ENCODE data around the gene SLC1A3.

The SLC1A3 gene

GRCh38 chr5:36590513-36591286 lies 15.7 kb upstream of the SLC1A3 start:
- TF ChIP-seq, protein P1, sequence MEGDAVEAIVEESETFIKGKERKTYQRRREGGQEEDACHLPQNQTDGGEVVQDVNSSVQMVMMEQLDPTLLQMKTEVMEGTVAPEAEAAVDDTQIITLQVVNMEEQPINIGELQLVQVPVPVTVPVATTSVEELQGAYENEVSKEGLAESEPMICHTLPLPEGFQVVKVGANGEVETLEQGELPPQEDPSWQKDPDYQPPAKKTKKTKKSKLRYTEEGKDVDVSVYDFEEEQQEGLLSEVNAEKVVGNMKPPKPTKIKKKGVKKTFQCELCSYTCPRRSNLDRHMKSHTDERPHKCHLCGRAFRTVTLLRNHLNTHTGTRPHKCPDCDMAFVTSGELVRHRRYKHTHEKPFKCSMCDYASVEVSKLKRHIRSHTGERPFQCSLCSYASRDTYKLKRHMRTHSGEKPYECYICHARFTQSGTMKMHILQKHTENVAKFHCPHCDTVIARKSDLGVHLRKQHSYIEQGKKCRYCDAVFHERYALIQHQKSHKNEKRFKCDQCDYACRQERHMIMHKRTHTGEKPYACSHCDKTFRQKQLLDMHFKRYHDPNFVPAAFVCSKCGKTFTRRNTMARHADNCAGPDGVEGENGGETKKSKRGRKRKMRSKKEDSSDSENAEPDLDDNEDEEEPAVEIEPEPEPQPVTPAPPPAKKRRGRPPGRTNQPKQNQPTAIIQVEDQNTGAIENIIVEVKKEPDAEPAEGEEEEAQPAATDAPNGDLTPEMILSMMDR (IDR thresholded peaks at IDR 0.05; ENCODE audit: low read depth, low read length) = no peak
- H3K4me3 ChIP-seq (ENCODE audit: low read depth, low read length) = no peak overlapping the region

GRCh38 chr5:36593867-36594266 lies 12.5 kb upstream of the SLC1A3 start:
- TF ChIP-seq, protein P1 (IDR thresholded peaks at IDR 0.05; ENCODE audit: low read depth, low read length) = no peak
- H3K4me3 ChIP-seq (ENCODE audit: low read depth, low read length) = no peak overlapping the region

DNA sequence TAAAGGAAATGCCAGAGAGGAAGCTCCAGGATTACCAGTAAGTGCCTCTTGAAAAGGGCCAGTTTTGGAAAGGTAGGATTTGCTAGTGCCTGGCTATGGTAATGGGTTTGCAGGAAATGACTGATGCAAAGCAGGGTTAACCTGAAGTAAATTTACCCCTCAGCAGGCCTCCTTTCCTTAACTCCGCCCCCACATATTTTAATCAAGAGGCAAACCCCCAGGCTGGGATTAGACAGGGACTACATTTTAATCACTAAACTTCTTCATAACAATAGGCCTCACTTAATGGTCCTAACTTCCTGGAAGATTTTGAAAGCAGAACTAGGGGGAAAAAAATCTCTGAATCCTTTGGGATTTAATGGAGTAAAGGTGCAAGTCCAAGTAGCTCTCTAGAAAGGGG lies 10.2 kb upstream of the SLC1A3 start:
- no peak overlapping the region for H3K4me3 ChIP-seq (ENCODE audit: low read depth, low read length)
- TF ChIP-seq, protein P1 (IDR thresholded peaks at IDR 0.05; ENCODE audit: low read depth, low read length) = no peak

GRCh38 chr5:36596756-36597155 lies 9.7 kb upstream of the SLC1A3 start:
- TF ChIP-seq, protein P1 (IDR thresholded peaks at IDR 0.05; ENCODE audit: low read depth, low read length) = no peak
- no peak overlapping the region for H3K4me3 ChIP-seq (ENCODE audit: low read depth, low read length)

GRCh38 chr5:36598045-36598444 lies 8.4 kb upstream of the SLC1A3 start:
- no peak overlapping the region for H3K4me3 ChIP-seq (ENCODE audit: low read depth, low read length)
- TF ChIP-seq, protein P1 (IDR thresholded peaks at IDR 0.05; ENCODE audit: low read depth, low read length) = no peak

GRCh38 chr5:36599986-36600779 lies 6.2 kb upstream of the SLC1A3 start:
- TF ChIP-seq, protein P1 (IDR thresholded peaks at IDR 0.05; ENCODE audit: low read depth, low read length) = no peak
- H3K4me3 ChIP-seq (ENCODE audit: low read depth, low read length) = no peak overlapping the region
